Activated CD8-positive, alpha-beta memory T cell treated with anti-CD3 and anti-CD28 coated beads, Interleukin-2, amount 50 U/mL, for 4 hours (primary cell): Measurements from ENCODE around the gene CFAP77.

ENCODE experiments used
- DNase-seq: peaks from one replicate; pipeline ENCODE4 v3.0.0-alpha.2; 2020

CFAP77 gene

GRCh38 chr9:132497731-132498130 is 87.7 kb downstream of the CFAP77 start:
- DNase-seq, result no peak

GRCh38 chr9:132498531-132499210 is 88.7 kb downstream of the CFAP77 start:
- DNase-seq, result no peak

GRCh38 chr9:132499251-132499650 is 89.2 kb downstream of the CFAP77 start:
- DNase-seq, result no peak

- no peak for DNase-seq
Measured at GRCh38 chr9:132500193-132500592, 90.2 kb downstream of the CFAP77 start.

- DNase-seq, result no peak
Measured at GRCh38 chr9:132502480-132502879, 92.5 kb downstream of the CFAP77 start.

GRCh38 chr9:132503116-132503515 is 93.1 kb downstream of the CFAP77 start:
- no peak for DNase-seq

GRCh38 chr9:132504488-132504887 is 94.5 kb downstream of the CFAP77 start:
- DNase-seq, result no peak

GRCh38 chr9:132505991-132506655 is 96.1 kb downstream of the CFAP77 start:
- no peak for DNase-seq

- DNase-seq, result no peak
Measured at GRCh38 chr9:132506977-132507669, 97.1 kb downstream of the CFAP77 start.

- DNase-seq, result peak; percentile 68
Measured at GRCh38 chr9:132507670-132508469, 97.9 kb downstream of the CFAP77 start.

GRCh38 chr9:132509928-132510874 is 100.2 kb downstream of the CFAP77 start:
- no peak for DNase-seq

- DNase-seq, result no peak
Measured at GRCh38 chr9:132511191-132511999, 101.4 kb downstream of the CFAP77 start.

GRCh38 chr9:132513416-132513815 is 103.4 kb downstream of the CFAP77 start:
- no peak for DNase-seq

GRCh38 chr9:132514011-132514744 is 104.2 kb downstream of the CFAP77 start:
- no peak for DNase-seq

GRCh38 chr9:132514821-132515220 is 104.8 kb downstream of the CFAP77 start:
- DNase-seq, result no peak

- no peak for DNase-seq
Measured at GRCh38 chr9:132516301-132516700, 106.3 kb downstream of the CFAP77 start.

GRCh38 chr9:132516911-132517310 is 106.9 kb downstream of the CFAP77 start:
- DNase-seq, result no peak

GRCh38 chr9:132517815-132518550 is 108.0 kb downstream of the CFAP77 start:
- DNase-seq, result no peak

GRCh38 chr9:132518626-132519025 is 108.6 kb downstream of the CFAP77 start:
- DNase-seq, result no peak

- no peak for DNase-seq
Measured at GRCh38 chr9:132519033-132519432, 109.0 kb downstream of the CFAP77 start.
